SK-N-SH (cell line): Measurements from ENCODE around the gene SNX8. TPM values are rescaled to one million over a fixed set of nuclear protein-coding genes. Genes with fewer than 3 reads are reported as not detected.

Experiments
- CTCF ChIA-PET: fragments of 300-600, 350-600 bp; formaldehyde crosslinking; extraction: SDS; loops from one replicate; lab custom pipeline; 2021; lab: Yijun Ruan, JAX
- POLR2A ChIA-PET: fragments of 350-600 bp; sonication (Branson Sonifier 250); formaldehyde crosslinking; extraction: SDS; loops from one replicate; lab custom pipeline; 2020; ENCODE audit warnings: antibody characterized with exemption, inconsistent platforms; lab: Yijun Ruan, JAX
- DNase-seq: peaks from one replicate; pipeline ENCODE4 v3.0.0; 2012
- H2AFZ ChIP-seq: fragments of 200-600 bp; sonication (generic); 2 replicates; pipeline ENCODE4 v1.8.1; 2016; ENCODE audit warnings: antibody characterized with exemption, mild to moderate bottlenecking, low read depth
- H3F3A ChIP-seq: fragments of 200-600 bp; sonication (generic); replicated peaks from 2 replicates; pipeline ENCODE3; 2016; ENCODE audit warnings: antibody characterized with exemption, mild to moderate bottlenecking; ENCODE audit not compliant: insufficient read depth
- H3K27ac ChIP-seq, 2 experiments: fragments of 200-500 bp in 1 of 2; fragments of 200-600 bp in 1 of 2; sonication (Bioruptor generic) in 1 of 2; sonication (generic), shearing (Covaris generic) in 1 of 2; 2 replicates each; pipeline versions ENCODE4 v1.5.1 to v1.6.1; 2014 to 2016; ENCODE audit warnings: low read depth in 2 of 2, inconsistent platforms in 1 of 2, low read length in 1 of 2, mild to moderate bottlenecking in 1 of 2, mixed read lengths in 1 of 2
- H3K27me3 ChIP-seq: fragments of 200-600 bp; sonication (generic), shearing (Covaris generic); 2 replicates; pipeline ENCODE4 v1.6.1; 2016; ENCODE audit warnings: mixed run types; ENCODE audit not compliant: insufficient read depth
- H3K36me3 ChIP-seq, 2 experiments: fragments of 200-500 bp in 1 of 2; fragments of 200-600 bp in 1 of 2; sonication (Bioruptor generic) in 1 of 2; sonication (generic) in 1 of 2; replicated peaks in 1 of 2; 2 replicates each; pipeline versions ENCODE3 to v1.5.1; 2014 to 2016; ENCODE audit warnings: low read length in 1 of 2, mild to moderate bottlenecking in 1 of 2; ENCODE audit not compliant: insufficient read depth in 2 of 2, control insufficient read depth in 1 of 2
- H3K4me1 ChIP-seq, 2 experiments: fragments of 200-500 bp in 1 of 2; fragments of 200-600 bp in 1 of 2; sonication (Bioruptor generic) in 1 of 2; sonication (generic), shearing (Covaris generic) in 1 of 2; 2 replicates each; pipeline versions ENCODE4 v1.5.1 to v1.6.1; 2014 to 2016; ENCODE audit warnings: low read depth in 1 of 2, low read length in 1 of 2, mixed run types in 1 of 2; ENCODE audit not compliant: insufficient read depth in 2 of 2, control insufficient read depth in 1 of 2
- H3K4me2 ChIP-seq: fragments of 200-600 bp; sonication (generic), shearing (Covaris generic); 2 replicates; pipeline ENCODE4 v1.6.1; 2017; ENCODE audit warnings: mixed run types
- H3K4me3 ChIP-seq, 2 experiments: fragments of 200-500 bp in 1 of 2; fragments of 200-600 bp in 1 of 2; sonication (Bioruptor generic) in 1 of 2; sonication (generic), shearing (Covaris generic) in 1 of 2; 2 replicates each; pipeline versions ENCODE4 v1.5.1 to v1.8.1; 2014 to 2016; ENCODE audit warnings: low read depth in 2 of 2, inconsistent platforms in 1 of 2, low read length in 1 of 2, mild to moderate bottlenecking in 1 of 2, mixed read lengths in 1 of 2, moderate library complexity in 1 of 2
- H3K79me2 ChIP-seq: fragments of 200-600 bp; sonication (generic); 2 replicates; pipeline ENCODE4 v1.8.1; 2017; ENCODE audit warnings: mild to moderate bottlenecking; ENCODE audit not compliant: insufficient read depth
- H3K9ac ChIP-seq: fragments of 200-600 bp; sonication (generic); 2 replicates; pipeline ENCODE4 v1.6.1; 2017; ENCODE audit warnings: mixed run types
- H3K9me2 ChIP-seq: fragments of 200-600 bp; sonication (generic); 2 replicates; pipeline ENCODE4 v1.6.1; 2017; ENCODE audit warnings: mixed run types
- H3K9me3 ChIP-seq: fragments of 200-600 bp; sonication (generic); 2 replicates; pipeline ENCODE4 v1.6.1; 2017; ENCODE audit warnings: mixed run types, mild to moderate bottlenecking, moderate library complexity
- H4K20me1 ChIP-seq: fragments of 200-600 bp; sonication (generic); 2 replicates; pipeline ENCODE4 v1.6.1; 2017; ENCODE audit warnings: mild to moderate bottlenecking, mixed run types; ENCODE audit not compliant: insufficient read depth
- CHD2 ChIP-seq: fragments of 150-350 bp; IDR thresholded peaks from 2 replicates; pipeline ENCODE4 v1.6.1; 2018; ENCODE audit warnings: low read length; ENCODE audit not compliant: partially characterized antibody
- EP300 ChIP-seq, 2 experiments: IDR thresholded peaks; 2 replicates each; pipeline versions ENCODE4 v1.4.0 to v1.6.1; 2012; ENCODE audit warnings: borderline replicate concordance in 1 of 2, low read depth in 1 of 2, low read length in 1 of 2
- EZH2phosphoT487 ChIP-seq: fragments of 200-600 bp; sonication (generic); IDR thresholded peaks from 2 replicates; pipeline ENCODE4 v1.6.1; 2017; ENCODE audit warnings: low read depth, mixed run types, mild to moderate bottlenecking, antibody characterized with exemption, moderate library complexity, borderline replicate concordance
- FOXJ3 ChIP-seq: sonication (generic); formaldehyde crosslinking; IDR thresholded peaks from 2 replicates; pipeline ENCODE4 v1.5.1; 2020; ENCODE audit warnings: mild to moderate bottlenecking, missing genetic modification reagents
- GABPA ChIP-seq: IDR thresholded peaks from 2 replicates; pipeline ENCODE4 v1.4.0; 2012; ENCODE audit warnings: low read depth, mild to moderate bottlenecking
- GATA2 ChIP-seq: sonication (generic); formaldehyde crosslinking; IDR thresholded peaks from 2 replicates; pipeline ENCODE4 v1.5.0; 2020; ENCODE audit warnings: mild to moderate bottlenecking, missing genetic modification reagents
- NFIC ChIP-seq: IDR thresholded peaks from 2 replicates; pipeline ENCODE4 v1.4.0; 2012; ENCODE audit warnings: borderline replicate concordance
- NRF1 ChIP-seq: IDR thresholded peaks from 2 replicates; pipeline ENCODE4 v1.6.1; 2012; ENCODE audit warnings: low read depth, mild to moderate bottlenecking, low read length
- RAD21 ChIP-seq: IDR thresholded peaks from 2 replicates; pipeline ENCODE4 v1.6.1; 2012; ENCODE audit warnings: mild to moderate bottlenecking, low read length
- RCOR1 ChIP-seq: fragments of 150-350 bp; IDR thresholded peaks from 2 replicates; pipeline ENCODE4 v1.6.1; 2017; ENCODE audit warnings: antibody characterized with exemption, low read length
- RFX5 ChIP-seq: IDR thresholded peaks from 2 replicates; pipeline ENCODE4 v1.6.1; 2012; ENCODE audit warnings: mild to moderate bottlenecking, improper control_type of control experiment, low read length
- SIN3A ChIP-seq: IDR thresholded peaks from 2 replicates; pipeline ENCODE4 v1.6.1; 2012; ENCODE audit warnings: low read depth, mild to moderate bottlenecking, low read length, moderate library complexity, borderline replicate concordance
- TAF1 ChIP-seq: IDR thresholded peaks from 2 replicates; pipeline ENCODE4 v1.6.1; 2012; ENCODE audit warnings: low read depth, mild to moderate bottlenecking, low read length, moderate library complexity, borderline replicate concordance
- TCF12 ChIP-seq: IDR thresholded peaks from 2 replicates; pipeline ENCODE4 v1.4.0; 2012
- WGBS: methylation state at CpG from one replicate; pipeline ENCODE4 v1.1.6; 2017; ENCODE audit warnings: low lambda C conversion rate; 5-methylcytosine and 5-hydroxymethylcytosine counted together
- polyA plus RNA-seq, 3 experiments: library from polyadenylated mRNA; depleted of rRNA; stranded (reverse); fragments of >200 nt; gene quantifications; 2 replicates each; pipeline ENCODE4 v1.2.3, GENCODE V29; 2012
- TF ChIP-seq, protein P1 (sequence below): IDR thresholded peaks from 2 replicates; pipeline ENCODE4; 2012

The SNX8 gene
- polyA plus RNA-seq, 1 of the 3 experiments (the other 2 are of a cell fraction), result 20.6 TPM

DNA sequence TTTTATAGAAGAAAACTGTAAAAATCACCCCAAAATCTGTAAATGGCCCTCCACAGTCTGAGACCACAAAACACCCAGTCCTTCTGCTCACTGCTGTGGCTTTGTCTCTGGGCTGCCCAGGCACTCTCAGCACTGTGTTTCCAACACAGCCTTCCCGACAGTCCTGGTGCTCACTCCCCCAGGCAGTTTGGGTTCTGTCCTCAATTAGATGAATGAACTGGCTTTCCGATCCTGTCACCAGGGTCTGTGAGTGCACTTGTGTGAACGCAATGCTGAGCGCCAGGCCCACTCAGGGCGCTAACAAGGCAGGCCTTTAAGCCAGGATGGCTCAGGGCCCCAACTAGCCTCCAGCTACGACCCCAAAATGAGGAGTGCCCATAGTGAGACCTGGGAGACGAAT is 84.8 kb downstream of the SNX8 start:
- CTCF ChIA-PET, result interaction anchor here (0.6 to 1.0 kb wide), 2 partner anchors 20 to 673 kb away, joined by 3 read pairs; partner anchors contain the start of gene TMEM184A
- TF ChIP-seq SIN3A, result no peak
- TF ChIP-seq CHD2, result peak; percentile 27
- 0 out of 2 replicates have a peak, but pooled peaks have one; percentile 18 for TF ChIP-seq RAD21
- no peak for TF ChIP-seq GATA2 (CRISPR knock-in tag)
- no peak for TF ChIP-seq GABPA
- TF ChIP-seq EZH2phosphoT487, result no peak
- TF ChIP-seq TAF1, result no peak
- TF ChIP-seq RCOR1, result peak; percentile 22; the same call in 1 of the 2 replicates
- TF ChIP-seq EP300 (IDR thresholded peaks at IDR 0.05; ENCODE audit: borderline replicate concordance in 1 of 2, low read depth in 1 of 2, low read length in 1 of 2), result no peak
- peaks cover 73% of the 10 kb centered on the region for H3K79me2 ChIP-seq

GRCh38 chr7:2228921-2229320 is 85.3 kb downstream of the SNX8 start:
- H3K9me3 ChIP-seq, result no peaks in the 10 kb centered on the region
- peaks cover 73% of the 10 kb centered on the region for H3K79me2 ChIP-seq
- no peaks in the 10 kb centered on the region for H3K9me2 ChIP-seq
- H3K36me3 ChIP-seq, result peaks cover 39 to 41% of the 10 kb centered on the region in 2 experiments
- peaks cover 3% of the 10 kb centered on the region; the same call in 1 of the 2 replicates for H4K20me1 ChIP-seq
- no peaks in the 10 kb centered on the region for H3K27me3 ChIP-seq
- no peak overlapping the region for H3K4me2 ChIP-seq
- ChIA-PET POLR2A (interaction anchor here (1.2 to 1.4 kb wide), 2 partner anchors 12 to 13 kb away, joined by 3 to 4 read pairs; partner anchors contain the start of genes MRM2 and NUDT1), CTCF (interaction anchor here (0.6 to 2.2 kb wide), 2 partner anchors 129 to 650 kb away, joined by 3 to 5 read pairs; no protein-coding TSS in a partner anchor)
- peaks cover 6% of the 10 kb centered on the region for H3F3A ChIP-seq
- 84% methylated on average over 8 of the region's 8 CpGs for WGBS
- no peak overlapping the region for H3K4me3 ChIP-seq
- H3K9ac ChIP-seq, result no peak overlapping the region
- TF ChIP-seq NFIC, result no peak
- no peak for TF ChIP-seq TCF12
- TF ChIP-seq EP300 (IDR thresholded peaks at IDR 0.05; ENCODE audit: borderline replicate concordance in 1 of 2, low read depth in 1 of 2, low read length in 1 of 2), result peak in 1 of 2 experiments; percentile 18; a peak in 1 of 4 replicates
- TF ChIP-seq NRF1, result no peak
- no peak for TF ChIP-seq CHD2
- TF ChIP-seq, protein P1, sequence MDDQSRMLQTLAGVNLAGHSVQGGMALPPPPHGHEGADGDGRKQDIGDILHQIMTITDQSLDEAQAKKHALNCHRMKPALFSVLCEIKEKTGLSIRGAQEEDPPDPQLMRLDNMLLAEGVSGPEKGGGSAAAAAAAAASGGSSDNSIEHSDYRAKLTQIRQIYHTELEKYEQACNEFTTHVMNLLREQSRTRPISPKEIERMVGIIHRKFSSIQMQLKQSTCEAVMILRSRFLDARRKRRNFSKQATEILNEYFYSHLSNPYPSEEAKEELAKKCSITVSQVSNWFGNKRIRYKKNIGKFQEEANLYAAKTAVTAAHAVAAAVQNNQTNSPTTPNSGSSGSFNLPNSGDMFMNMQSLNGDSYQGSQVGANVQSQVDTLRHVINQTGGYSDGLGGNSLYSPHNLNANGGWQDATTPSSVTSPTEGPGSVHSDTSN, result no peak
- TF ChIP-seq RFX5, result no peak
- 0 out of 2 replicates have a peak, but pooled peaks have one; percentile 21 for TF ChIP-seq GATA2 (CRISPR knock-in tag)
- TF ChIP-seq FOXJ3, result no peak
- no peak for TF ChIP-seq RAD21
- no peak for TF ChIP-seq SIN3A
- H3K4me1 ChIP-seq, result peaks cover 0 to 37% of the 10 kb centered on the region in 2 experiments; a peak in 1 of 4 replicates
- H3K27ac ChIP-seq, result peak overlapping the region in 1 of 2 experiments; percentile 81; a peak in 2 of 4 replicates
- no peak overlapping the region for H2AFZ ChIP-seq
- peak; percentile 76 for DNase-seq

More for the DNA sequence above, 84.8 kb downstream of the SNX8 start:
- peak overlapping the region in 1 of 2 experiments; percentile 81; a peak in 2 of 4 replicates for H3K27ac ChIP-seq
- peaks cover 3% of the 10 kb centered on the region; the same call in 1 of the 2 replicates for H4K20me1 ChIP-seq
- DNase-seq, result peak; percentile 67
- no peak overlapping the region for H2AFZ ChIP-seq
- H3K9me2 ChIP-seq, result no peaks in the 10 kb centered on the region
- H3F3A ChIP-seq, result peaks cover 11% of the 10 kb centered on the region
- peaks cover 39 to 45% of the 10 kb centered on the region in 2 experiments for H3K36me3 ChIP-seq
- H3K9ac ChIP-seq, result no peak overlapping the region
- no peaks in the 10 kb centered on the region for H3K9me3 ChIP-seq
- H3K4me3 ChIP-seq, result no peak overlapping the region
- WGBS, result 82% methylated on average over 5 of the region's 7 CpGs
- peaks cover 0 to 37% of the 10 kb centered on the region in 2 experiments; a peak in 1 of 4 replicates for H3K4me1 ChIP-seq
- POLR2A ChIA-PET, result interaction anchor here (1.2 kb wide), 1 partner anchor 12 kb away, joined by 4 read pairs; no protein-coding TSS in a partner anchor
- H3K27me3 ChIP-seq, result no peaks in the 10 kb centered on the region
- no peak overlapping the region for H3K4me2 ChIP-seq
